Esophagus squamous epithelium (tissue), 5 donors: ENCODE measurements around the gene ING5. TPM values are rescaled to one million over a fixed set of nuclear protein-coding genes. Genes with fewer than 3 reads are reported as not detected.

ENCODE experiments used
- DNase-seq: peaks from one replicate; lab custom pipeline; 2025; lab: John Stamatoyannopoulos, UW
- H3K27ac ChIP-seq, 4 donors: fragments of 200-600 bp; sonication (generic); one replicate each; pipeline ENCODE4 v1.5.1; 2016 to 2019; ENCODE audit warnings: mild to moderate bottlenecking in 1 of 4
- H3K27me3 ChIP-seq, 4 donors: fragments of 200-600 bp; sonication (generic); 1 replicate in 3 of 4; 2 replicates in 1 of 4; pipeline versions ENCODE4 v1.5.1 to v1.6.0; 2017 to 2021; ENCODE audit warnings: antibody characterized with exemption in 1 of 4
- H3K36me3 ChIP-seq, 3 donors: fragments of 200-600 bp; sonication (generic); one replicate each; pipeline ENCODE4 v1.5.1; 2016 to 2019
- H3K4me1 ChIP-seq, 3 donors: fragments of 200-600 bp; sonication (generic); one replicate each; pipeline ENCODE4 v1.5.1; 2017 to 2019
- H3K4me3 ChIP-seq, 4 donors: fragments of 200-600 bp; sonication (generic); 1 replicate in 3 of 4; 2 replicates in 1 of 4; pipeline ENCODE4 v1.5.1; 2016 to 2019; ENCODE audit warnings: mild to moderate bottlenecking in 2 of 4, moderate library complexity in 1 of 4
- H3K9me3 ChIP-seq, 3 donors: fragments of 200-600 bp; sonication (generic); one replicate each; pipeline ENCODE4 v1.5.1; 2016 to 2019
- POLR2A ChIP-seq, 4 donors: fragments of 450-650 bp; IDR thresholded peaks; one replicate each; pipeline ENCODE4 v1.6.1; 2017; ENCODE audit warnings: antibody characterized with exemption in 4 of 4, mild to moderate bottlenecking in 4 of 4, moderate library complexity in 3 of 4
- WGBS, 2 donors: methylation state at CpG; one replicate each; pipeline ENCODE4 v1.1.5; 2018; 5-methylcytosine and 5-hydroxymethylcytosine counted together
- intact Hi-C: fragments of 100-400 bp; cut with DNase I; formaldehyde crosslinking; loops from one replicate; pipeline ENCODE4 v1.15.0; 2022
- total RNA-seq, 4 donors: library from RNA; depleted of rRNA; stranded (reverse); fragments of >200 nt; gene quantifications; one replicate each; pipeline ENCODE4 v1.1.0, GENCODE V29; 2016
- TF ChIP-seq, protein P1 (sequence below), 6 experiments: fragments of 450-650 bp in 4 of 6; fragments of 200-600 bp in 2 of 6; sonication (generic) in 2 of 6; IDR thresholded peaks; one replicate each; pipeline ENCODE4 v1.5.1; 2016 to 2019; ENCODE audit warnings: antibody characterized with exemption in 6 of 6, mild to moderate bottlenecking in 4 of 6, moderate library complexity in 4 of 6
- donor health status: DM: yes; HTN: yes; CAD: no.

ING5 gene
- total RNA-seq, 4 donors from 2014 or later: 10.4 to 39.3 (median 18.8) TPM

DNA sequence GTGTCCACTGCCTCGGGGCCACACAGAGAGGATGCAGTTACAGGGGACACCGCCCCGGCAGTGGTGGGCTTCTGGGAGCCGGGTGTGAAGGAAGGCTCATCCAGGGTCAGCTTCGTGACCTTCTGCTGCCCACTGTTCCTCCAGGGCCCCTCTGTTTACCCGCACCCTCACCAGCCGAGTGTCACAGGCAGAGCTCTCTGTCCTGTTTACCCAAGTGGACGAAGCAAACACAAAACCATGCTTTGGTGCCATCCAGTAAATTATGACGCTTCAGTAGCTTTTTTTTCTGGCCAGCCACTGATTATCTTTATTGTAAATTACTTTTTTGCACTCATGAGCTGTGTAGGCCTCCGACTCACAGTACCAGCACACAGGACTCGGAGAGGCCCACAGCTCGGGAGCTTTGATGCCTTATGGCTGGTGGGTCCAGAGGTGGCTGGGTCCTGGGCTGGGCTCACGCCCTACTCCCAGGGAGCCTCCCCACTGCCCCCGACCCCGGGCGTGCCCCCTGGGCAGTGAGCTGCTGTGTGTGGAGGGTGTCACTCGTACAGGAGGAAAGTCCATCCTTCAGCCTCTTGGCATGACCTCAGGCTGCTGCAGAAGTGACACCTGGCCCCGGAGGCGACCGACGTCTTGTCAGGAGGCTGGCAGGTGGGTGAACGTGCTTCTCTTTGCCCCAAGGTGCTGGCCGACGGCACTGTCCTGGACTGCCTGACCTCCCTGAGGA, 42.4 kb downstream of the ING5 start:
- Histone ChIP-seq H3K9me3 (no peaks in the 10 kb centered on the region), H3K4me3 (no peak overlapping the region), H3K4me1 (peaks cover 0 to 16% (median 0%) of the 10 kb centered on the region in 3 donors), H3K27me3 (no peaks in the 10 kb centered on the region), H3K36me3 (peaks cover 17 to 95% (median 24%) of the 10 kb centered on the region in 3 donors), H3K27ac (no peak overlapping the region)
- intact Hi-C loops: no loop called here
- TF ChIP-seq, protein P1, sequence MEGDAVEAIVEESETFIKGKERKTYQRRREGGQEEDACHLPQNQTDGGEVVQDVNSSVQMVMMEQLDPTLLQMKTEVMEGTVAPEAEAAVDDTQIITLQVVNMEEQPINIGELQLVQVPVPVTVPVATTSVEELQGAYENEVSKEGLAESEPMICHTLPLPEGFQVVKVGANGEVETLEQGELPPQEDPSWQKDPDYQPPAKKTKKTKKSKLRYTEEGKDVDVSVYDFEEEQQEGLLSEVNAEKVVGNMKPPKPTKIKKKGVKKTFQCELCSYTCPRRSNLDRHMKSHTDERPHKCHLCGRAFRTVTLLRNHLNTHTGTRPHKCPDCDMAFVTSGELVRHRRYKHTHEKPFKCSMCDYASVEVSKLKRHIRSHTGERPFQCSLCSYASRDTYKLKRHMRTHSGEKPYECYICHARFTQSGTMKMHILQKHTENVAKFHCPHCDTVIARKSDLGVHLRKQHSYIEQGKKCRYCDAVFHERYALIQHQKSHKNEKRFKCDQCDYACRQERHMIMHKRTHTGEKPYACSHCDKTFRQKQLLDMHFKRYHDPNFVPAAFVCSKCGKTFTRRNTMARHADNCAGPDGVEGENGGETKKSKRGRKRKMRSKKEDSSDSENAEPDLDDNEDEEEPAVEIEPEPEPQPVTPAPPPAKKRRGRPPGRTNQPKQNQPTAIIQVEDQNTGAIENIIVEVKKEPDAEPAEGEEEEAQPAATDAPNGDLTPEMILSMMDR (IDR thresholded peaks at IDR 0.05): no peak
- TF ChIP-seq POLR2A (IDR thresholded peaks at IDR 0.05): no peak
- no peak for DNase-seq
- WGBS, 2 donors: 89 to 98% methylated on average over 7 to 16 of the region's 24 CpGs

- WGBS, 2 donors: 100% methylated on average over 9 to 12 of the region's 13 CpGs
- Histone ChIP-seq H3K27ac (no peak overlapping the region), H3K4me1 (peaks cover 0 to 11% (median 0%) of the 10 kb centered on the region in 3 donors), H3K36me3 (peaks cover 17 to 95% (median 24%) of the 10 kb centered on the region in 3 donors), H3K9me3 (no peaks in the 10 kb centered on the region), H3K4me3 (no peak overlapping the region), H3K27me3 (no peaks in the 10 kb centered on the region)
- DNase-seq: no peak
- TF ChIP-seq, protein P1 (IDR thresholded peaks at IDR 0.05): no peak
- no peak for TF ChIP-seq POLR2A (IDR thresholded peaks at IDR 0.05)
- intact Hi-C loops: no loop called here
Measured at GRCh38 chr2:241745276-241745675, 43.4 kb downstream of the ING5 start.

DNA sequence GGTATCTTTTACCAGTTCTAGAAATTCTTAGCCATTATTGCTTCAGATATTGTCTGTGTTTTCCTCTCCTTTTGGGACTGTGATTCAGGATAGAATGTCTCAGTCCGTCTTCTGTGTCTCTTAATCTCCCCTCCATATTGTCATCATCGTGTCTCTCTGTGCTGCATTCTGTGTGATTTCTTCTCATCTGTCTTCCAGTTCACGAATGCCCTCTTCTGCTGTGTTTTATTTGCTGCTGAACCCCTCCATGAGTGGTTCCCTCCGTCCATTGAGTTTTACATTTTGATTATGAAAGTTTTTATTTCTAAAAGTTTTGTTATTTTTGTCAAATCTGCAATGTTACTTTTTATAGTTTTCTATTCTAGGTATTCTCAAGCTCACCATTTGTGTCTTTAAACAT, 44.2 kb downstream of the ING5 start:
- H3K36me3 ChIP-seq: peaks cover 17 to 95% (median 24%) of the 10 kb centered on the region in 3 donors
- DNase-seq: no peak
- no peak for TF ChIP-seq POLR2A (IDR thresholded peaks at IDR 0.05)
- TF ChIP-seq, protein P1 (IDR thresholded peaks at IDR 0.05): no peak
- no peak overlapping the region for H3K27ac ChIP-seq
- H3K27me3 ChIP-seq: no peaks in the 10 kb centered on the region
- no peaks in the 10 kb centered on the region for H3K9me3 ChIP-seq
- H3K4me1 ChIP-seq: peaks cover 0 to 10% (median 0%) of the 10 kb centered on the region in 3 donors
- intact Hi-C loops: no loop called here
- WGBS, 2 donors: 95 to 97% methylated on average over 4 of the region's 4 CpGs
- H3K4me3 ChIP-seq: no peak overlapping the region

GRCh38 chr2:241748468-241749256, 46.8 kb downstream of the ING5 start:
- Histone ChIP-seq H3K9me3 (no peaks in the 10 kb centered on the region), H3K36me3 (peaks cover 24 to 100% (median 27%) of the 10 kb centered on the region in 3 donors), H3K4me1 (peaks cover 0 to 10% (median 0%) of the 10 kb centered on the region in 3 donors), H3K27ac (no peak overlapping the region), H3K27me3 (no peaks in the 10 kb centered on the region), H3K4me3 (no peak overlapping the region)
- 76 to 87% methylated on average over 16 to 19 of the region's 32 CpGs for WGBS, 2 donors
- intact Hi-C loops: no loop called here
- TF ChIP-seq, protein P1 (IDR thresholded peaks at IDR 0.05): no peak
- TF ChIP-seq POLR2A (IDR thresholded peaks at IDR 0.05): no peak
- DNase-seq: no peak
